ENCODE data around the gene IL2RA.

- TF ChIP-seq POLR2A (IDR thresholded peaks at IDR 0.05) = no peak
- no peak for TF ChIP-seq CTCF (IDR thresholded peaks at IDR 0.05)
Measured at GRCh38 chr10:5991708-5992107, 70.5 kb downstream of the IL2RA start.
